ENCODE results near the gene NUP98.
"Not testable (repeated sequence)": the region's sequence is repeated elsewhere in the genome, so short reads cannot be mapped to it uniquely, and the experiment has no call there.

NUP98 gene

DNA sequence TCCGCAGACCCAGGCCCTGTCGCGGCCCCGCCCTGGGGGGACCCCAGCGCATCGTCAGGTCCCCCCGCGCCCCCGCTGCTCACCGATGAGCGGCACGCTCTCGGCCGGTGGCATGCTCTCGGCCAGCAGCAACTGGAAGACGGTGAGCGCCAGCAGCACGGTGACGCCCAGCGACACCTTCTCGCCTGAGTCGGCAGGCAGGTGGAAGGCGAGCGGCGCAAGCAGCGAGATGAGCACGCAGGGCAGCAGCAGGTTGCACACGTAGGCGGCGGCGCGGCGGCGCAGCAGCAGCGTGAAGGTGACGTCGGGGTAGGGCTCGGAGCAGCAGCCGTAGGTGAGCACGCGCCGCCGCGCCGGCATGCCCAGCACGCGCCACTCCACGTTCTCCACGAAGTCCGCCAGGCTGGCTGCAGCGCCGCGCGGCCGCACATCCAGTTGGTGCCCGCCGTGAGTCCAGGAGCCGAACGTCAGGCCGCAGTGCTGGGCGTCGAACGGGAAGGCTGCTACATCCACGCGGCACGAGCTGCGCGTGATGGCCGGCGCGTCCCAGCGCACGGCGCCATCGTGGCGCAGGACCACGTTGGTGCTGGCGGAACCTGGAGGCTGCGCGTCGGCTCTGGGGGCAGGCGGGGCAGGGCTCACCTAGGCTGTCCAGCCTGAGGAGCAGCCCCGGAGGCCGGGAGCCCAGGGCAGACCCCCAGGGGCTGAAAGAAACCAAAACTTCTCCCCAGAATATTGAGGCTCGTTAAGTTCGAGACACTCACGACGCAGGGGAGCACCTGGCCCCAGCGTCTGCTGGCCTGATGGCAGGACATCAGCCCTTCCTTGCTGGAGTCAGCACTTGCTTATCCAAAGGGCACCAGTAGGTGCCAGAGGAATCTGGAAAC, 130.0 kb downstream of the NUP98 start:
- WGBS: 96% methylated on average over 89 of the region's 89 CpGs
- Histone ChIP-seq H3K4me3 (ENCODE audit: low read length) (no peak overlapping the region), H3K4me1 (ENCODE audit: insufficient read depth, low read length) (no peaks in the 10 kb centered on the region), H3K36me3 (ENCODE audit: insufficient read depth, low read length) (peaks cover 24% of the 10 kb centered on the region), H3K9ac (ENCODE audit: low read depth, low read length) (no peak overlapping the region), H3K27me3 (ENCODE audit: insufficient read depth, low read length) (no peaks in the 10 kb centered on the region), H3K9me3 (ENCODE audit: insufficient read depth, low read depth, low read length) (no peaks in the 10 kb centered on the region), H3K27ac (ENCODE audit: low read depth, low read length) (no peak overlapping the region)

DNA sequence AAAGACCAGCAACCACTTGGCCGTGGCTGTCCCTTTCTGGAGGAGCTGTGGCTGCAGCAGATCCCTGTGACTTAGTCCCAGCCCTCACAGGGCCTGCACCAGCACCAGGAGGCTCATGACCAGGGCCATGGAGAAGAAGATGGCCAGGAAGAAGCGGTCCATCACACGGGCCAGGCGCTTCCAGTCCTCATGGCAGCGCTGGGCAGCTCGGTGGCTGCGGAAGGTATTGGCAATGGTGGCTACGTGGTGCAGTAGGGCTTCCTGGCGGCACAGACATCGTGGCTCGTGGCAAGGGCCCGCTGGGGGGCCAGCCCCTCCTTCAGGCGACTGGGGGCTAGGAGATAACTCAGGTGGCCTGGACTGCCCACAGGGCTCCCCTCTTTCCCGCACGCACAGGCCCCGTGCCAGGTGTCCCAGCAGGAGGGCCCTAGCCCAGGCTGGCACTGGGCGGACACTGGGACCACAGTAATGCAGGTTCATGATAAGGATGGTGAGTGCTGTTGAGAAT, 131.3 kb downstream of the NUP98 start:
- Histone ChIP-seq H3K9me3 (ENCODE audit: insufficient read depth, low read depth, low read length) (no peaks in the 10 kb centered on the region), H3K4me3 (ENCODE audit: low read length) (no peak overlapping the region), H3K27me3 (ENCODE audit: insufficient read depth, low read length) (no peaks in the 10 kb centered on the region), H3K4me1 (ENCODE audit: insufficient read depth, low read length) (no peaks in the 10 kb centered on the region), H3K27ac (ENCODE audit: low read depth, low read length) (no peak overlapping the region), H3K36me3 (ENCODE audit: insufficient read depth, low read length) (peaks cover 13% of the 10 kb centered on the region; the same call in 1 of the 2 replicates), H3K9ac (ENCODE audit: low read depth, low read length) (no peak overlapping the region)
- 96% methylated on average over 17 of the region's 17 CpGs for WGBS

GRCh38 chr11:3665336-3666022, 131.9 kb downstream of the NUP98 start:
- H3K9me3 ChIP-seq (ENCODE audit: insufficient read depth, low read depth, low read length): no peaks in the 10 kb centered on the region
- no peaks in the 10 kb centered on the region for H3K27me3 ChIP-seq (ENCODE audit: insufficient read depth, low read length)
- WGBS: 92% methylated on average over 6 of the region's 6 CpGs
- H3K36me3 ChIP-seq (ENCODE audit: insufficient read depth, low read length): peaks cover 12% of the 10 kb centered on the region; the same call in 1 of the 2 replicates
- H3K4me3 ChIP-seq (ENCODE audit: low read length): no peak overlapping the region
- no peak overlapping the region for H3K27ac ChIP-seq (ENCODE audit: low read depth, low read length)
- no peak overlapping the region for H3K9ac ChIP-seq (ENCODE audit: low read depth, low read length)
- H3K4me1 ChIP-seq (ENCODE audit: insufficient read depth, low read length): no peaks in the 10 kb centered on the region

GRCh38 chr11:3664032-3664630, 133.2 kb downstream of the NUP98 start:
- Histone ChIP-seq H3K27me3 (ENCODE audit: insufficient read depth, low read length) (no peaks in the 10 kb centered on the region), H3K9ac (ENCODE audit: low read depth, low read length) (no peak overlapping the region), H3K9me3 (ENCODE audit: insufficient read depth, low read depth, low read length) (no peaks in the 10 kb centered on the region), H3K4me3 (ENCODE audit: low read length) (no peak overlapping the region), H3K27ac (ENCODE audit: low read depth, low read length) (no peak overlapping the region), H3K4me1 (ENCODE audit: insufficient read depth, low read length) (no peaks in the 10 kb centered on the region), H3K36me3 (ENCODE audit: insufficient read depth, low read length) (peaks cover 9% of the 10 kb centered on the region; the same call in 1 of the 2 replicates)
- WGBS: 93% methylated on average over 10 of the region's 10 CpGs

DNA sequence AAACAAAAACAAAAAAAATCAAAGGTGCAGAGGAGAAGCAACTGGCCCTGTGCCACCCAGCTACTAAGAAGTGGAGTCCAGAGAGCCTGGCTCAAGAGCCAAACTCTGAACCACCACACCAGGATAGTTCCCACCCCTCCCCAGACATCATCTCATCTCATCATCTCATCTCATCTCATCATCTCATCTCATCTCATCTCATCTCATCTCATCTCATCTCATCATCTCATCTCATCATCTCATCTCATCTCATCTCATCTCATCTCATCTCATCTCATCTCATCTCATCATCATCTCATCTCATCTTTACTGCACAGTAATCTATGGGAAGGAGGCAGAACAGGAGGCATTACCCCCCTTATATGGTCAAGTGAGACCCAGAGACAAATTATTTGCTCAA, 134.5 kb downstream of the NUP98 start:
- no peak overlapping the region for H3K27ac ChIP-seq (ENCODE audit: low read depth, low read length)
- H3K4me1 ChIP-seq (ENCODE audit: insufficient read depth, low read length): no peaks in the 10 kb centered on the region
- peaks cover 9% of the 10 kb centered on the region; the same call in 1 of the 2 replicates for H3K36me3 ChIP-seq (ENCODE audit: insufficient read depth, low read length)
- H3K27me3 ChIP-seq (ENCODE audit: insufficient read depth, low read length): no peaks in the 10 kb centered on the region
- H3K4me3 ChIP-seq (ENCODE audit: low read length): no peak overlapping the region
- no peaks in the 10 kb centered on the region for H3K9me3 ChIP-seq (ENCODE audit: insufficient read depth, low read depth, low read length)
- no peak overlapping the region for H3K9ac ChIP-seq (ENCODE audit: low read depth, low read length)

- 90% methylated on average over 2 of the region's 2 CpGs for WGBS
Observed at GRCh38 chr11:3660960-3661359, 136.4 kb downstream of the NUP98 start.

GRCh38 chr11:3659595-3660515, 137.5 kb downstream of the NUP98 start:
- Histone ChIP-seq H3K9ac (ENCODE audit: low read depth, low read length) (no peak overlapping the region), H3K27ac (ENCODE audit: low read depth, low read length) (no peak overlapping the region), H3K4me3 (ENCODE audit: low read length) (no peak overlapping the region), H3K9me3 (ENCODE audit: insufficient read depth, low read depth, low read length) (no peaks in the 10 kb centered on the region), H3K27me3 (ENCODE audit: insufficient read depth, low read length) (no peaks in the 10 kb centered on the region), H3K36me3 (ENCODE audit: insufficient read depth, low read length) (no peaks in the 10 kb centered on the region; the same call in 1 of the 2 replicates), H3K4me1 (ENCODE audit: insufficient read depth, low read length) (no peaks in the 10 kb centered on the region)
- 94% methylated on average over 33 of the region's 33 CpGs for WGBS

More at GRCh38 chr11:3660960-3661359, 136.4 kb downstream of the NUP98 start:
- H3K9ac ChIP-seq (ENCODE audit: low read depth, low read length): no peak overlapping the region
- H3K27me3 ChIP-seq (ENCODE audit: insufficient read depth, low read length): no peaks in the 10 kb centered on the region
- H3K4me1 ChIP-seq (ENCODE audit: insufficient read depth, low read length): no peaks in the 10 kb centered on the region
- H3K4me3 ChIP-seq (ENCODE audit: low read length): no peak overlapping the region
- peaks cover 6% of the 10 kb centered on the region; the same call in 1 of the 2 replicates for H3K36me3 ChIP-seq (ENCODE audit: insufficient read depth, low read length)
- H3K27ac ChIP-seq (ENCODE audit: low read depth, low read length): no peak overlapping the region
- H3K9me3 ChIP-seq (ENCODE audit: insufficient read depth, low read depth, low read length): no peaks in the 10 kb centered on the region

- Histone ChIP-seq H3K4me3 (ENCODE audit: low read length) (no peak overlapping the region), H3K4me1 (ENCODE audit: insufficient read depth, low read length) (no peaks in the 10 kb centered on the region), H3K9me3 (ENCODE audit: insufficient read depth, low read depth, low read length) (no peaks in the 10 kb centered on the region), H3K9ac (ENCODE audit: low read depth, low read length) (no peak overlapping the region), H3K27me3 (ENCODE audit: insufficient read depth, low read length) (no peaks in the 10 kb centered on the region), H3K36me3 (ENCODE audit: insufficient read depth, low read length) (no peaks in the 10 kb centered on the region), H3K27ac (ENCODE audit: low read depth, low read length) (no peak overlapping the region)
- WGBS: 96% methylated on average over 8 of the region's 8 CpGs
Observed at GRCh38 chr11:3658252-3658651, 139.1 kb downstream of the NUP98 start.

DNA sequence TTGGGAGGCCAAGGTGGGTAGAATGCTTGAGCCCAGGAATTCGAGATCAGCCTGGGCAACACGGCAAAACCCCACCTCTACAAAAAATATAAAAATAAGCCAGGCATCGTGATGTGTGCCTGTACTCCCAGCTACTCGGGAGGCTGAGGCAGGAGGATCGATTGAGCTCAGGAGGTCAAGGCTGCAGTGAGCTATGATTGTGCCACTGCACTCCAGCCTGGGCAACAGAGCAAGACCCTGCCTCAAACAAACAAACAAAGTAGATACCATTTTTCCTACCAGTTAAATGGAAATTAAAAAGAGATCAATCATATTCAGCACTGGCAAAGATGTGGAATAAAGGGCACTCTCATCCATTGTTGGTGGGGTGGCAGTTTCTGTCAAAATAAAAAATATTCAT, 140.0 kb downstream of the NUP98 start:
- not testable (repeated sequence) for H3K4me3 ChIP-seq (ENCODE audit: low read length); H3K27me3 ChIP-seq (ENCODE audit: insufficient read depth, low read length); H3K27ac ChIP-seq (ENCODE audit: low read depth, low read length); H3K4me1 ChIP-seq (ENCODE audit: insufficient read depth, low read length); H3K9me3 ChIP-seq (ENCODE audit: insufficient read depth, low read depth, low read length); H3K36me3 ChIP-seq (ENCODE audit: insufficient read depth, low read length); H3K9ac ChIP-seq (ENCODE audit: low read depth, low read length)
- 93% methylated on average over 5 of the region's 5 CpGs for WGBS

DNA sequence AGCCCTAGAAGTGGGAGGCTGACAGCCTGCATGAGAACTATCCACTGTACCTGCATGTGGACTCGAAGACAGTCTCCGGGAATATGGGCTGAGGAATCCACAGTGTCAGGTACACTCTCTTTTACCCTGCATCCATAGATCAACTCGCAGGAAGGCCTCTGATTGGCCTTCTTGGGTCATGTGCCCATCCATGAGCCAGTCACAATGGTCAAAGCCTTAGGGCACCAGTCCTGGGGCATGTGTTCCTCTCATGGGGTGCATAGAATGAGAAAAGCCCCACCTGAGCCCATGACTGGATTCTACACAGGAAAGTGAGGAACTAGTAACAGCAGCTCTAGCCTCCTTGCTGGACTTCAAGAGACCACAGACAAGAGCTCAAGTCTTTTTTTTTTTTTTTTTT, 141.8 kb downstream of the NUP98 start:
- no peaks in the 10 kb centered on the region for H3K9me3 ChIP-seq (ENCODE audit: insufficient read depth, low read depth, low read length)
- no peak overlapping the region for H3K27ac ChIP-seq (ENCODE audit: low read depth, low read length)
- H3K9ac ChIP-seq (ENCODE audit: low read depth, low read length): no peak overlapping the region
- 95% methylated on average over 3 of the region's 3 CpGs for WGBS
- no peak overlapping the region for H3K4me3 ChIP-seq (ENCODE audit: low read length)
- H3K36me3 ChIP-seq (ENCODE audit: insufficient read depth, low read length): no peaks in the 10 kb centered on the region
- H3K27me3 ChIP-seq (ENCODE audit: insufficient read depth, low read length): no peaks in the 10 kb centered on the region
- H3K4me1 ChIP-seq (ENCODE audit: insufficient read depth, low read length): no peaks in the 10 kb centered on the region
